Measurements from ENCODE around the gene DPM1. TPM values are rescaled to one million over a fixed set of nuclear protein-coding genes. Genes with fewer than 3 reads are reported as not detected.

The DPM1 gene
- total RNA-seq, 1 donor from 2014 or later: 39.8 TPM

DNA sequence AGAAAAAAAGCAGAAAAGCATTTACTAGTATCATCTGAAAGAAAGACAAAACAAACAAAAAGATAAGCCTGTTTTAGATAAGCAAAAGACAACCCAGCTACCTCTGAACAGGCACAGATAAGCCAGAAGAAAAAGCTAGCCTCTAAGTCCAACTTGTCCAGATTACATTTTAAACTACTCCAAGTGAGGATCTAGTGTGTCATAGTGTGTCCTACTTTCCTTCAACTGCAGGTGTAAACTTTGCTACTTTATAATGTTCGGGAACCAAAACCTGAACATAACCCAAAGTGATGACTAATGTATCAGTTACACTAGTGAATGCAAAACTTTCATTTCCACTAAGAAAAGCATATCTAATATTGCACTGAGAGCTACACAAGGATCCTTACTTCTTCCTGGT is 46.6 kb downstream of the DPM1 start:
- H3K36me3 Mint-ChIP-seq (ENCODE audit: low read depth): peaks cover 44% of the 10 kb centered on the region
- H3K9me3 Mint-ChIP-seq: no peaks in the 10 kb centered on the region
- ChIA-PET POLR2A (interaction anchor here (0.6 to 2.6 kb wide), 8 partner anchors 9 to 120 kb away, joined by 3 to 8 read pairs (median 4); partner anchors contain the start of genes ADNP, BCAS4, DPM1 and MOCS3), CTCF (interaction anchor here (0.7 to 1.4 kb wide), 4 partner anchors 17 to 121 kb away, joined by 3 to 4 read pairs (median 3); partner anchors contain the start of genes ADNP and BCAS4)
- H3K27me3 Mint-ChIP-seq: no peaks in the 10 kb centered on the region
- ATAC-seq (ENCODE audit: low read depth) (peak; percentile 37), DNase-seq (no peak)
- intact Hi-C loops (cut with micrococcal nuclease): no loop called here
- H3K4me3 Mint-ChIP-seq: peak overlapping the region; percentile 9
- peaks cover 69% of the 10 kb centered on the region for H3K4me1 Mint-ChIP-seq
- TF ChIP-seq, protein P1, sequence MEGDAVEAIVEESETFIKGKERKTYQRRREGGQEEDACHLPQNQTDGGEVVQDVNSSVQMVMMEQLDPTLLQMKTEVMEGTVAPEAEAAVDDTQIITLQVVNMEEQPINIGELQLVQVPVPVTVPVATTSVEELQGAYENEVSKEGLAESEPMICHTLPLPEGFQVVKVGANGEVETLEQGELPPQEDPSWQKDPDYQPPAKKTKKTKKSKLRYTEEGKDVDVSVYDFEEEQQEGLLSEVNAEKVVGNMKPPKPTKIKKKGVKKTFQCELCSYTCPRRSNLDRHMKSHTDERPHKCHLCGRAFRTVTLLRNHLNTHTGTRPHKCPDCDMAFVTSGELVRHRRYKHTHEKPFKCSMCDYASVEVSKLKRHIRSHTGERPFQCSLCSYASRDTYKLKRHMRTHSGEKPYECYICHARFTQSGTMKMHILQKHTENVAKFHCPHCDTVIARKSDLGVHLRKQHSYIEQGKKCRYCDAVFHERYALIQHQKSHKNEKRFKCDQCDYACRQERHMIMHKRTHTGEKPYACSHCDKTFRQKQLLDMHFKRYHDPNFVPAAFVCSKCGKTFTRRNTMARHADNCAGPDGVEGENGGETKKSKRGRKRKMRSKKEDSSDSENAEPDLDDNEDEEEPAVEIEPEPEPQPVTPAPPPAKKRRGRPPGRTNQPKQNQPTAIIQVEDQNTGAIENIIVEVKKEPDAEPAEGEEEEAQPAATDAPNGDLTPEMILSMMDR (IDR thresholded peaks at IDR 0.05): no peak
- peak overlapping the region; percentile 74 for H3K27ac Mint-ChIP-seq

- Mint-ChIP-seq H3K9me3 (no peaks in the 10 kb centered on the region), H3K4me1 (peaks cover 66% of the 10 kb centered on the region), H3K4me3 (no peak overlapping the region), H3K27me3 (no peaks in the 10 kb centered on the region), H3K27ac (peak overlapping the region; percentile 68), H3K36me3 (ENCODE audit: low read depth) (peaks cover 40% of the 10 kb centered on the region)
- intact Hi-C loops (cut with micrococcal nuclease): no loop called here
- DNase-seq (no peak), ATAC-seq (ENCODE audit: low read depth) (no peak)
- ChIA-PET CTCF (interaction anchor here (1.4 kb wide), 1 partner anchor 20 kb away, joined by 3 read pairs; the partner anchor contains the start of gene ADNP), POLR2A (interaction anchor here (1.6 to 2.6 kb wide), 2 partner anchors 20 to 117 kb away, joined by 5 to 8 read pairs; partner anchors contain the start of genes ADNP and BCAS4)
- TF ChIP-seq, protein P1 (IDR thresholded peaks at IDR 0.05): no peak
Measured at GRCh38 chr20:50911030-50911429, 47.3 kb downstream of the DPM1 start.

GRCh38 chr20:50909413-50909812 is 48.9 kb downstream of the DPM1 start:
- Mint-ChIP-seq H3K4me1 (peaks cover 66% of the 10 kb centered on the region), H3K9me3 (no peaks in the 10 kb centered on the region), H3K36me3 (ENCODE audit: low read depth) (peaks cover 37% of the 10 kb centered on the region), H3K27ac (no peak overlapping the region), H3K27me3 (no peaks in the 10 kb centered on the region), H3K4me3 (peak overlapping the region; percentile 9)
- TF ChIP-seq, protein P1 (IDR thresholded peaks at IDR 0.05): no peak
- intact Hi-C loops (cut with micrococcal nuclease): no loop called here
- DNase-seq (no peak), ATAC-seq (ENCODE audit: low read depth) (peak; percentile 28)
- POLR2A ChIA-PET: interaction anchor here (0.7 kb wide), 1 partner anchor 72 kb away, joined by 13 read pairs; no protein-coding TSS in a partner anchor
- CTCF ChIA-PET: interaction anchor here (1.8 to 2.0 kb wide), 2 partner anchors 20 to 115 kb away, joined by 9 read pairs; partner anchors contain the start of gene BCAS4

DNA sequence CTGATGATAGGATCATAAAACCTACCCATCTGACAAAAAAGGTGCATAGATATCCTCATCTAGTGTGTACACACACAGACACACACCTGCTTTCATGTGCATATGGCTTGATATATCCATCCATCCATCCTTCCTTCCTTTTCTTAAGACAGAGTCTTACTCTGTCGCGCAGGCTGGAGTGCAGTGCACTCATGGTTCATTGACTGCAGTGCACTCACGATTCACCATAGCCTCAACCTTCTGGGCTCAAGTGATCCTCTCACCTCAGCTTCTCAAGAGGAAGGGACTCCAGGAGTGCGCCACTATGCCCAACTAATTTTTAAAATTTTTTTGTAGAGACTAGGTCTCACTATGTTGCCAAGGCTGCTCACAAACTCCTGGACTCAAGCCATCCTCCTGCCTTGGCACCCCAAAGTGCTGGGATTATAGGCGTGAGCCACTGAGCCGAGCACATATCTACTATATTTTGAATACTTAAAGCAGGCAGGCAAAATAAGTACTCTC is 54.2 kb downstream of the DPM1 start:
- Mint-ChIP-seq H3K4me1 (peaks cover 49% of the 10 kb centered on the region), H3K27ac (peak overlapping the region; percentile 30), H3K27me3 (no peaks in the 10 kb centered on the region), H3K36me3 (ENCODE audit: low read depth) (peaks cover 62% of the 10 kb centered on the region), H3K4me3 (no peak overlapping the region), H3K9me3 (no peaks in the 10 kb centered on the region)
- ATAC-seq (ENCODE audit: low read depth): no peak
- intact Hi-C loops (cut with micrococcal nuclease): loop anchor here (5.0 kb wide), 1 partner anchor 42 kb away; no protein-coding TSS in a partner anchor
- TF ChIP-seq, protein P1 (IDR thresholded peaks at IDR 0.05): no peak
- CTCF ChIA-PET: interaction anchor here (2.0 kb wide), 1 partner anchor 25 kb away, joined by 8 read pairs; no protein-coding TSS in a partner anchor
- POLR2A ChIA-PET: interaction anchor here (1.0 kb wide), 1 partner anchor 22 kb away, joined by 4 read pairs; no protein-coding TSS in a partner anchor
- no peak for DNase-seq

DNA sequence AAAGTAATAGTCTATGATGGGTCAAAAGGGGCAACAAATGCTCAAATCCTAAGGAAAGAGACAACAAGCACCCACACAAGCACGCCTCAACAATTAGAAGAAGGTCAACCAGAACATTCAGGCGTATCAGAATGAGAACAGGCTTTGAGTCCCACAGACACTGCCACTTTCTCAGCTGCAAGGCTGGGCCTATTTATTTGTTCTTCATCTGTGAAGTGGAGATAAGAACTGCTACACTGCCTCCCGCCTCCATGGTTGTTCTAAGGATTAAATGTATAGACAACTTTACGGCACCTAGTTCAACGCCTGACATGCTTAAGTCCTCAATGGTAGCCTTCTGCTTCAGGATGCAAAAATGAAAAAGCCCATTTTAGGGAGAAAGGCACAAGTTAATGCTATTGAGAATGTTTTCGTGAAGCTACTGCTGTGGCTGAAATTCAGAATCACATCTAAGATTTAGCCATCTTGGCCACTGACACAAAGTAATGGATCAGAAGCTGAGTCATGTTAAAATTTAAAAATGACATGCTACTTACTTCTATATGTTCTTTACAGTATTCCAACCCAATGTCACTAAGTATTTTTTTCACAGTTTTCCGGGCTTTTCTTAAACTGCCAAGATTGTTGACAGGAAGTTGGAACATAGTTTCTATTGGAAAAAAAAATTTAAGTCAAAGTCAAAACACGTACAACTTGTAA is 54.8 kb downstream of the DPM1 start:
- TF ChIP-seq, protein P1 (IDR thresholded peaks at IDR 0.05): no peak
- peaks cover 49% of the 10 kb centered on the region for H3K4me1 Mint-ChIP-seq
- intact Hi-C loops (cut with micrococcal nuclease): loop anchor here (5.0 kb wide), 1 partner anchor 41 kb away; no protein-coding TSS in a partner anchor
- H3K9me3 Mint-ChIP-seq: no peaks in the 10 kb centered on the region
- H3K4me3 Mint-ChIP-seq: no peak overlapping the region
- ChIA-PET CTCF (interaction anchor here (0.6 to 2.0 kb wide), 5 partner anchors 26 to 123 kb away, joined by 3 to 8 read pairs (median 5); partner anchors contain the start of gene BCAS4), POLR2A (interaction anchor here (0.6 to 1.6 kb wide), 4 partner anchors 16 to 51 kb away, joined by 3 to 5 read pairs (median 4); no protein-coding TSS in a partner anchor)
- peaks cover 62% of the 10 kb centered on the region for H3K36me3 Mint-ChIP-seq (ENCODE audit: low read depth)
- DNase-seq (no peak), ATAC-seq (ENCODE audit: low read depth) (no peak)
- H3K27ac Mint-ChIP-seq: no peak overlapping the region
- H3K27me3 Mint-ChIP-seq: no peaks in the 10 kb centered on the region

All from activated B cell treated with CpG ODN at 0.5 μM for 24 hours (primary cell).